Stimulated activated CD4-positive, alpha-beta T cell treated with anti-CD3 and anti-CD28 coated beads, TNF-alpha, amount 100 ng/mL, for 4 hours (primary cell): ENCODE measurements around the gene SH2D6.
"Not testable (repeated sequence)": the region's sequence is repeated elsewhere in the genome, so short reads cannot be mapped to it uniquely, and the experiment has no call there.

ENCODE experiments used
- DNase-seq, 3 experiments: peaks; one replicate each; pipeline ENCODE4 v3.0.0-alpha.2; 2020; ENCODE audit warnings: low read depth in 3 of 3

Gene SH2D6

GRCh38 chr2:85439025-85439472, 20.5 kb downstream of the SH2D6 start:
- no peak for DNase-seq

DNA sequence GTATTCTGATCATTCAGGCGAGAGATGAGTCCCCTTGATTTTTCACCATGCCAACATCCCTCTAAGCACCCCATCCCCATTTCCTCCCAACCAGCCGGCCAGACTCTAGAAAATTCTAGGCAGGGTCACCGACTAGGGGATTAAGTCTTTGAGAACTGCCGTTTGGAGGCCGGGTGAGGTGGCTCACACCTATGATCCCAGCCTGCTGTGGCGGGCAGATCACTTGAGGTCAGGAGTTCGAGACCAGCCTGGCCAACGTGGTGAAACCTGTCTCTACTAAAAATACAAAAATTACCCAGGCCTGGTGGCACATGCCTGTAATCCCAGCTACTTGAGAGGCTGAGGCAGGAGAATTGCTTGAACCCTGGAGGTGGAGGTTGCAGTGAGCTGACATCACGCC, 21.1 kb downstream of the SH2D6 start:
- not testable (repeated sequence) for DNase-seq

- no peak for DNase-seq
These were observed 21.5 kb downstream of the SH2D6 start for GRCh38 chr2:85439986-85440385.

GRCh38 chr2:85440729-85441128, 22.2 kb downstream of the SH2D6 start:
- no peak for DNase-seq

DNA sequence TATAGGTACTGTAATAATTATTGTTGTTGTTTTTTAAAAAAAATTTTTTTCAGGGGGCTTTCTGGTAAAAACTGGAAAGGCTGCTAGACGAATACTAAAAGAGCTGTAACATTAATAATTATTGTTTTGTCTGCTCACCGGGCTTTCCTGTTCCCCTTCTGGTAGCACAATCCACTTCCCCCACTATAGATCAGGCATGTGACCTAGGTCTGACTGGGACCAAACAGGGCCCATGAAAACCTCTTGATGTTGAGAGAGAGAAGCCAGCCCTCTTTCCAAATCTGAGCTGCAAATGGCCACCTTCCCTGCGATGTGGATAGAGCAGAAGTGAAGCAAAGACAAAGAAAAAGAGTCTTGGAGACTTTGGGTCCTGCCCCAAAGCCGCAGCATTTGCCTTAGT, 23.4 kb downstream of the SH2D6 start:
- no peak for DNase-seq

DNA sequence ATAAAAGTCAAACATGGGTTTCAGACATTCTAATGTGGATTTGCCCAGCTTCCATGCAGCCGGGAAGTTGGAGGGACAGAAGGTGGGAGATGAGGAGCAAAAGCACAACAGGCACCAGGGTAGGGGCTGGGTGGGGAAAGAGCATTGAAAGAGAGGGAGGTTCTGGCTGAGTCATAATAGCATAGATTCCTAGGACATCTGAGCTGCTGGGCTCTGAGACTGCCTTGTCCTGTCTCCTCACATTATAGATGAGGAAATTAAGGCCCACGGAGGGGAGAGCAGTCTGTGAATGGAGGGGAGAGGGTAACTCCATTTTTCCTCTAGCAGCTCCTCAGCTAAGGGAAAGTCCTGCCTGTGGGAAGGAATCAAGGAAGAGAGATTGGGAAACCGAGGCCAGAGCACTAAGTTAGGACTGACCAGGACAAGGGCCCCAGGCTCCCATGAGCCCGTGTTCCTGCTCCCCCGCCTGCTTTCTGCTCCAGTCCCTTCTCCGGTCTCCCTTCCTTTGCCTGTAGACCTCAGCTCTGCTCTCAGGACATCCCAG, 26.2 kb downstream of the SH2D6 start:
- DNase-seq = no peak

- DNase-seq = no peak
These were observed 27.1 kb downstream of the SH2D6 start for GRCh38 chr2:85445316-85446295.

GRCh38 chr2:85446296-85447221, 28.0 kb downstream of the SH2D6 start:
- DNase-seq = no peak

- no peak for DNase-seq
These were observed 28.7 kb downstream of the SH2D6 start for GRCh38 chr2:85447222-85447585.

DNA sequence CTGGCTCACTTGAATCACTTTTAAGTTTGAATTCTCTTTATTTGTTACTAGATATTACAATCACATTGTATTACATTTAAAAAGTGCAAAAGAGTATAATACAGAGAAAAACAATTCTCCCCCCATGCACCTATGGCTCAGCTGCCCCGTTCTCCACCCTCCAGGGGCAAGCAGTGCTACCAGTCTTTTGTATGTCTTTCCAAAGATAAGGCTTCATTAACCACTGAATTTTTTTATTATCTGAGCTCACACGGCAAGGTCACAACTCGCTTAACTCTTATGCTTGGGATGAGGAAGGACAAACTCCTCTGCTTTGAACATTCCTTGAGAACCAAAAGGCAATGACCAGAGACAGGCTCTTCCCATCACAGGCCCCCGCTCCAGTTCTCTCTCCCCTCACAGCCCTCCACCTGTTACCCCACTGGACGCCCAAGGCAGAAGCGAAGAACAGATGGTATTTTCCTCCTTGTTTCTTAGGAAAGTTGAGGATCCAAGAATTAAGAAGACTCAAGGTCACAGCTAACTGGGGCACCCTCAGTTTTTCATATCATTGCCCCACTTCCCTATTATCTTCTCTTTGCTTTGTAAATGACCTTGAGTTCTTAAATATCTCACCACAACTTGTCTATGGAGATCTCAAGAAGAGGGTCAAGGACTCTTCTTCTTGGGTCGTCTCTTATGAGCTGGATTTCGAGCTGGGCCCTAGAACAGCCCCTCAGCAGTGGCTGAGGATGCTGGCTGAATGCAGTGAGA, 30.1 kb downstream of the SH2D6 start:
- no peak for DNase-seq

- no peak for DNase-seq
These were observed 30.7 kb downstream of the SH2D6 start for GRCh38 chr2:85449214-85449588.

GRCh38 chr2:85452237-85452636, 33.7 kb downstream of the SH2D6 start:
- no peak for DNase-seq

- DNase-seq = no peak
These were observed 35.1 kb downstream of the SH2D6 start for GRCh38 chr2:85453571-85453970.

DNA sequence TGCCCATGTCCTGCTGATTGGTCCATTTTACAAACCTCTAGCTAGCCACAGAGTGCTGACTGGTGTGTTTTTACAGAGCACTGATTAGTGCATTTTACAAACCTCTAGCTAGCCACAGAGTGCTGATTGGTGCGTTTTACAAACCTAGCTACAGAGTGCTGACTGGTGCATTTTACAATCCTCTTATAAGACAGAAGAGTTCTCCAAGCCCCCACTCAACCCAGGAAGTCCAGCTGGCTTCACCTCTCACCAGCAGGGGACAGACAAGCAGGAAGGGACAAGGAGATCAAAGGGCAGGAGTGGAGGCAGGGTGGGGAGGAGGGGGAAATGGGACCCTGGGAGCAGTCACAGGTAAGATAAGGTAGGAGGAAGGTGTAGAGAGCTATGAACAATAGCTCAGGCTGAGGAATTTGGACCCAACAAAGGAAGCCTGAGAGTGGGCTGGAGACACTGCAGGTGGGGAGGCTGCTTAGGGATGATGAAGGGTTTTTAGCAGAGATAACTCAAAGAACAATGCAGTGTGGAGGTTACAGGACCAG, 37.1 kb downstream of the SH2D6 start:
- DNase-seq = no peak

DNA sequence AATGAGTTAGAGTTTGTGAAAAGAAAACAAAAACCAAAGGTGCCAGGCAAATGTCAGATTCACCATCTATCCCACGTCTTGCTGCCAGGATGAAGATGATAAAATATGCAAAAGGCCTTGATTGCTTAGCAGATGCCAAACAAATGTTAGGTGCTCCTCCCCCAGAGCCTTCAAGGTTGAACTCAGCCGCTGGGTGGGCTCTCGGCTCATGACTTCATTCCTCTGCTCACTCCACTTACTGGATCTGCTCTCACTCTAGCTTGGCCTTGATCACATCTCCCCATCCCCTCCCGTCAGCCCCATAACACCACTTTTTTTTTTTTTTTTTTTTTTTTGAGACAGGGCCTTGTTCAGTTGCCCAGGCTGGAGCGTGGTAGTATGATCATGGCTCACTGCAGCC, 38.5 kb downstream of the SH2D6 start:
- no peak for DNase-seq

DNA sequence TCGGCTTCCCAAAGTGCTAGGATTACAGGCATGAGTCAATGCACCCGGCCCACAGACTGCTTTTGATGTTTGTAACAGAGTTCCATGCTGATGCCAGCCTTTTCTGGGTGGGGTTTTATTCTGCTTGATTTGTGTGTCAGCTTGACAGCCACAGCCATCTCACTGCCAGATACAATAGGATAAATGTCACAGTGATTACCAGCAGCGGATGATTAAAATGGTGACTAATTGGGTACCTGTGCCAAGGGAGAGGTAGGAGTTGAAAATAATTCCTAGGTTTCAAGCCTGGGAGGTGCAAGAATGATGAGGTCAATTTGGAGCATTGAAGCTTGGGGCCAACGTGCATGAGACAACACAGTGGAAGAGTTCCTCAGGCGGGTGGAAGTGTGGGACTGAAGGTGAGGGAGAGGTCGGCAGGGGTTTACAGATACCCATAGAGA, 39.4 kb downstream of the SH2D6 start:
- DNase-seq = no peak

DNA sequence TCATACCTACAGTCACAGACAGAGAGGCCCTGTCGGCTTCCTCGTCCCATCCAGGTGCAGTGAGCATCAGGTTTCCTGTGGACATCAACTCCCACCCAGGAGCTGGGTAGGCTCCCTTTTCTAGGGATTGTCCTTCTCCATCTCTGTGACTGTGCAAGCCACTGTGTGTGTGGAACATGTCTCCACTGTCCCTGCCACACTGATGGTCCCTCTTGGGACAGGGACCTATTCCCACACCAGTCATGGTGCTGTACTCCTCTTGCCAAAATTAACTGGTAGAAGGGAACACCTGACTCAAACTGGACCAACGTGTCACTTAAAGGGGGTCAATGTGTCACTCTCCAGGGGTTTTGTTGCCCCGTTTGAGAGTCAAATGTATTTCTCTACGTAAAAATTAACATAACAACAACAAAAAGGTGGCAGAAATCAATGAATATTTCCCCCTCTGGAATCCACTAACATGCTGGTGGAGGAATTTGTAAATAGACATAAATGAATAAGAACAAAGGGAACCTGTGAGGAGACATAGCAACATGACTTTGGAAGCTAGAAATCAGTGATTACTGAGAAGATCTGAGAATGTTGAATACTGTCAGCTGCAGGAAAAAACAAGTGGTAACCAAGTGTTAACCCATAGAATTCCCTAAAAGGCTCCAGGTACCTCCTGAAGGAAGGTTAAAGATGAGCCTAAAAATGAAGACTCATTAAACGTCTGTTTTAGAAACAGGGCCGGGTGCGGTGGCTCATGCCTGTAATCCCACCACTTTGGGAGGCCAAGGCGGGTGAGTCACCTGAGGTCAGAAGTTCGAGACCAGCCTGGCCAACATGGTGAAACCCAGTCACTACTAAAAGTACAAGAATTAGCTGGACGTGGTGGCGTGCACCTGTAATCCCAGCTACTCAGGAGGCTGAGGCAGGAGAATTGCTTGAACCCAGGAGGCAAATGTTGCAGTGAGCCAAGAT, 40.4 kb downstream of the SH2D6 start:
- no peak for DNase-seq

GRCh38 chr2:85459771-85460170, 41.3 kb downstream of the SH2D6 start:
- no peak for DNase-seq

- no peak for DNase-seq
These were observed 43.8 kb downstream of the SH2D6 start for GRCh38 chr2:85462322-85462721.

GRCh38 chr2:85468096-85468703, 49.7 kb downstream of the SH2D6 start:
- no peak for DNase-seq
